Esophagus squamous epithelium (tissue), 5 donors: ENCODE data around the gene NPRL2. TPM values are rescaled to one million over a fixed set of nuclear protein-coding genes. Genes with fewer than 3 reads are reported as not detected.

ENCODE experiments used
- DNase-seq: peaks from one replicate; lab custom pipeline; 2025; lab: John Stamatoyannopoulos, UW
- H3K27ac ChIP-seq, 4 donors: fragments of 200-600 bp; sonication (generic); one replicate each; pipeline ENCODE4 v1.5.1; 2016 to 2019; ENCODE audit warnings: mild to moderate bottlenecking in 1 of 4
- H3K27me3 ChIP-seq, 4 donors: fragments of 200-600 bp; sonication (generic); 1 replicate in 3 of 4; 2 replicates in 1 of 4; pipeline versions ENCODE4 v1.5.1 to v1.6.0; 2017 to 2021; ENCODE audit warnings: antibody characterized with exemption in 1 of 4
- H3K36me3 ChIP-seq, 3 donors: fragments of 200-600 bp; sonication (generic); one replicate each; pipeline ENCODE4 v1.5.1; 2016 to 2019
- H3K4me1 ChIP-seq, 3 donors: fragments of 200-600 bp; sonication (generic); one replicate each; pipeline ENCODE4 v1.5.1; 2017 to 2019
- H3K4me3 ChIP-seq, 4 donors: fragments of 200-600 bp; sonication (generic); 1 replicate in 3 of 4; 2 replicates in 1 of 4; pipeline ENCODE4 v1.5.1; 2016 to 2019; ENCODE audit warnings: mild to moderate bottlenecking in 2 of 4, moderate library complexity in 1 of 4
- H3K9me3 ChIP-seq, 3 donors: fragments of 200-600 bp; sonication (generic); one replicate each; pipeline ENCODE4 v1.5.1; 2016 to 2019
- POLR2A ChIP-seq, 4 donors: fragments of 450-650 bp; IDR thresholded peaks; one replicate each; pipeline ENCODE4 v1.6.1; 2017; ENCODE audit warnings: antibody characterized with exemption in 4 of 4, mild to moderate bottlenecking in 4 of 4, moderate library complexity in 3 of 4
- WGBS, 2 donors: methylation state at CpG; one replicate each; pipeline ENCODE4 v1.1.5; 2018; 5-methylcytosine and 5-hydroxymethylcytosine counted together
- intact Hi-C: fragments of 100-400 bp; cut with DNase I; formaldehyde crosslinking; loops from one replicate; pipeline ENCODE4 v1.15.0; 2022
- total RNA-seq, 4 donors: library from RNA; depleted of rRNA; stranded (reverse); fragments of >200 nt; gene quantifications; one replicate each; pipeline ENCODE4 v1.1.0, GENCODE V29; 2016
- TF ChIP-seq, protein P1 (sequence below), 6 experiments: fragments of 450-650 bp in 4 of 6; fragments of 200-600 bp in 2 of 6; sonication (generic) in 2 of 6; IDR thresholded peaks; one replicate each; pipeline ENCODE4 v1.5.1; 2016 to 2019; ENCODE audit warnings: antibody characterized with exemption in 6 of 6, mild to moderate bottlenecking in 4 of 6, moderate library complexity in 4 of 6
- donor health status: DM: yes; HTN: yes; CAD: no.

Gene NPRL2
- total RNA-seq, 4 donors from 2014 or later: 10.4 to 21.2 (median 16.1) TPM

DNA sequence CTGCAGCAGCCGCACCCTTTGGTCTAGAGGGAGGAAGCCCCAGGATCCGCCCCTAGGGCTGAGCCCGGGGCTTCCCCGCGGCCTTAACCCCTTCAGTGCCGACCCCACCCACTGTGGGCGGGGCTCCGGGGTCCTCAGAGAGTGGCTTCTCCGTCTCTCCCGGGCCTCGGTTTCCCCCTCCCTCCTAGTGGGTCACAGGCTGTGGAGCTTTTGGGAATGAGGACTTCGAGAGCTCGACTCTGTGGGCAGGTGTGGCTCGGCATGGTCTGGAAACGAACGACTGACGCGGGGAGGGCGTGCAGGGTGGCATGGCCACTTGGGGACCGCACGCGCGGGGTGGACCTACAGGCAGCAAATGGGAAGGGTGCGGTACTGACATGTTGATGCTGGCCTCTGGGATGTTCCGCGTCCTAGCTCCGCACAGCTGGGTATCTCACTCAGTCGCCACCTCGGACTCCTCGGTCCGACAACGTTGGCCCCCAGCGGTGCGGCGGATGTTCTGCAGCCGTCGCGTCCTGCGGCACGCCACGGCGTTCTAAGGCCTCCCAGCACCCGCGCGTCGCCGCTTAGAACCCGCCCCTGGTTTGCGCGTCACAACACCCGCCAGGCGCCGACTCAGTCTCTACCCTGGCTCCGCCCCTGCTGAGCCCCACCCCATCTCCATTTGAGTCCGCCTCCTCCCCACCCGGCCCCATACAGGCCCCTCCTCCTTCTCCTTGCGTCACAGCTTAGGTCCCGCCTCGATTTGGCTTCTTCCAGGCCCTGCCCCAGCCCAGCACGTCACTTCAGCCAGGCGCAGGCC lies 51.5 kb downstream of the NPRL2 start, which contains the start of the genes HYAL3 and NAA80:
HYAL3 (minus strand) TSS at position 570 of the 802 bp plus-strand sequence. CDS start 3,803 bp downstream, outside the sequence.
NAA80 (minus strand) TSS at position 570 of the 802 bp plus-strand sequence. CDS start 1,942 bp downstream, outside the sequence.
- H3K4me1 ChIP-seq: peaks cover 34 to 59% (median 38%) of the 10 kb centered on the region in 3 donors
- peaks cover 0 to 13% (median 0%) of the 10 kb centered on the region in 3 donors for H3K36me3 ChIP-seq
- H3K4me3 ChIP-seq: peak within 1 kb of the TSS; percentile 49 to 72 (median 60)
- peak within 1 kb of the TSS; percentile 89 to 94 (median 91) for H3K27ac ChIP-seq
- no peaks in the 10 kb centered on the region for H3K27me3 ChIP-seq
- intact Hi-C loops: no loop called here
- peak in 3 of 4 donors; percentile 50 to 98 (median 92) for TF ChIP-seq POLR2A (IDR thresholded peaks at IDR 0.05)
- TF ChIP-seq, protein P1, sequence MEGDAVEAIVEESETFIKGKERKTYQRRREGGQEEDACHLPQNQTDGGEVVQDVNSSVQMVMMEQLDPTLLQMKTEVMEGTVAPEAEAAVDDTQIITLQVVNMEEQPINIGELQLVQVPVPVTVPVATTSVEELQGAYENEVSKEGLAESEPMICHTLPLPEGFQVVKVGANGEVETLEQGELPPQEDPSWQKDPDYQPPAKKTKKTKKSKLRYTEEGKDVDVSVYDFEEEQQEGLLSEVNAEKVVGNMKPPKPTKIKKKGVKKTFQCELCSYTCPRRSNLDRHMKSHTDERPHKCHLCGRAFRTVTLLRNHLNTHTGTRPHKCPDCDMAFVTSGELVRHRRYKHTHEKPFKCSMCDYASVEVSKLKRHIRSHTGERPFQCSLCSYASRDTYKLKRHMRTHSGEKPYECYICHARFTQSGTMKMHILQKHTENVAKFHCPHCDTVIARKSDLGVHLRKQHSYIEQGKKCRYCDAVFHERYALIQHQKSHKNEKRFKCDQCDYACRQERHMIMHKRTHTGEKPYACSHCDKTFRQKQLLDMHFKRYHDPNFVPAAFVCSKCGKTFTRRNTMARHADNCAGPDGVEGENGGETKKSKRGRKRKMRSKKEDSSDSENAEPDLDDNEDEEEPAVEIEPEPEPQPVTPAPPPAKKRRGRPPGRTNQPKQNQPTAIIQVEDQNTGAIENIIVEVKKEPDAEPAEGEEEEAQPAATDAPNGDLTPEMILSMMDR (IDR thresholded peaks at IDR 0.05): peak in 5 of 6 experiments; percentile 29 to 64 (median 44)
- WGBS, 2 donors: 0% methylated on average over 13 to 26 of the region's 61 CpGs
- no peaks in the 10 kb centered on the region for H3K9me3 ChIP-seq
- peak; percentile 97 for DNase-seq

DNA sequence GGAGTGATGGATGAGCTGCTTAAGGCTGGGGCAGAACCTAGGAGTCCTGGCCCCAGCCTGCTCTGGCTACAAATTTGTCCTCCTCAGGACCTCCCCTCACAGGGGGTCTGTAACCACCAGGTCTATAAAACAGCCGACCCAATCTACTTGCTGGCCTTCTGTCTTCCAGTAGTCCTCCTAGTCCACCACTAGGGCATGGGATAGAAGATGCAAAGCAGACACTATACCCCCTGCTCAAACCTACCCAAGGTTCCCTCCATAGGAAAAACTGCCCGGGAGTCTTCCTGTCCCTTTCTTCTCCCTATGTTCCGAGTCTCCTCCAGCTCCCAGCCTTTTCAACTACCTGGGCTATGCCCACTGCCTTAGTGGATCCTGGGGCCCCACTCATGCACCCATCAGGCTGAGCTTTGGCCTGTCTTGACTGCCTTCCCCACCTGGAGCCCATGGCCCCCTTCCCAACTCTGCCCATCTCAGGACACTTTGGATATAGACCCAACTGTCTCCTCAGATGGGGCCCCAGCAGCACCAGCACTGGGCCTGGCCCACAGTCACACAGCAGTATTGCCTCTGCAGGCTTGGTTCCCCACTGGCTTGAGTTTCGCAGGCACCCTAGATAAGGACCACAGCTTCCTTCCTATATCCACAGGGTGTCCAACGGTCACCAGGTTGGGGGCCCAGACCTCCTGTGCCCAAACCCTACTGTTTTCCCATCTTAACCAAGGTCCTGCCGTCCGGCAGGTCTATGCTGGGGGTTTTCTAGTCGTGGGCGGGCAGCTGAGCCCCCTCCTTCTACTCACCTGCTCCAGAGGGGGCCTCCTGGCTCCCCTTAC lies 52.5 kb downstream of the NPRL2 start:
- H3K27ac ChIP-seq: peak overlapping the region; percentile 89 to 94 (median 91)
- TF ChIP-seq POLR2A (IDR thresholded peaks at IDR 0.05): no peak
- TF ChIP-seq, protein P1 (IDR thresholded peaks at IDR 0.05): peak in 3 of 6 experiments; percentile 4 to 27 (median 20)
- no peaks in the 10 kb centered on the region for H3K27me3 ChIP-seq
- intact Hi-C loops: no loop called here
- H3K4me1 ChIP-seq: peaks cover 28 to 54% (median 29%) of the 10 kb centered on the region in 3 donors
- DNase-seq: no peak
- WGBS, 2 donors: 45 to 60% methylated on average over 5 to 9 of the region's 9 CpGs
- H3K9me3 ChIP-seq: no peaks in the 10 kb centered on the region
- peak overlapping the region; percentile 49 to 72 (median 60) for H3K4me3 ChIP-seq
- H3K36me3 ChIP-seq: peaks cover 0 to 13% (median 0%) of the 10 kb centered on the region in 3 donors

DNA sequence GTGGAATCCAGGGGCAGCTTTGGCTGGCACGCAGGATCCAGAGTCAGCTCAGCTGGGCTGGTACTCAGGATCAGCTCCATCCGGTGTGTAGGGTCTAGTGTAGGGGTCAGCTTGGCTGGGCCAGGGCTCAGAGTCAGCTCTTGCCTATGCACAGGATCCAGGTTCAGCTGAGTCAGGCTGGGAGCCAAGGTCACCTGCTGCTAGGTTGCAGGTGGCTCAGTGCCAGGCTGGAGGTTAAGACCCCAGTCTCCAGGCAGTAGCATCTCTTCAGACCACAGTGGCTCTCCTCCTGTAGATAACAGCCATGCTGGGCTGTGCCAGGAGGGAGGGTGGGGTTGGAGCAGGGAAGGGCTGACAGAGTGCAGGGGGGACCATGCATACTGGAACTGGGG lies 53.2 kb downstream of the NPRL2 start:
- Histone ChIP-seq H3K36me3 (peaks cover 0 to 13% (median 0%) of the 10 kb centered on the region in 3 donors), H3K4me1 (peaks cover 31 to 54% (median 31%) of the 10 kb centered on the region in 3 donors), H3K4me3 (no peak overlapping the region), H3K27me3 (no peaks in the 10 kb centered on the region), H3K9me3 (no peaks in the 10 kb centered on the region), H3K27ac (peak overlapping the region in 2 of 4 donors; percentile 89 to 94)
- no peak for TF ChIP-seq POLR2A (IDR thresholded peaks at IDR 0.05)
- TF ChIP-seq, protein P1 (IDR thresholded peaks at IDR 0.05): no peak
- DNase-seq: no peak
- intact Hi-C loops: no loop called here
- no CpG with 5 or more reads among the region's 2 CpGs for WGBS, 2 donors

Other genes starting within 250 kb of the NPRL2 start
- gene SEMA3F, start 195.5 kb downstream of the NPRL2 start, total RNA-seq: 100 to 1,000 TPM in 3 of 4 donors, 10 to 100 TPM in 1; 56.8 to 146 (median 109) TPM
- gene GNAT1, start 159.2 kb downstream of the NPRL2 start, total RNA-seq: not detected
- gene SLC38A3, start 145.5 kb downstream of the NPRL2 start, total RNA-seq: not detected
- 100 to 1,000 TPM in 2 of 4 donors, 10 to 100 TPM in 2; 39.8 to 122 (median 76.5) TPM for gene GNAI2, start 114.6 kb downstream of the NPRL2 start, total RNA-seq
- gene SEMA3B, start 81.6 kb downstream of the NPRL2 start, total RNA-seq: 1 to 10 TPM in 3 of 4 donors, under 1 TPM in 1; 0.70 to 8.2 (median 2.4) TPM
- gene LSMEM2, start 71.7 kb downstream of the NPRL2 start, total RNA-seq: not detected
- gene IFRD2, start 58.3 kb downstream of the NPRL2 start, total RNA-seq: 100 to 1,000 TPM in 1 of 4 donors, 10 to 100 TPM in 3; 49.0 to 100 (median 72.9) TPM
- 1 to 10 TPM; 5.3 to 7.9 (median 5.8) TPM for gene HYAL3, start 51.4 kb downstream of the NPRL2 start, total RNA-seq
- 10 to 100 TPM in 1 of 4 donors, 1 to 10 TPM in 3; 6.0 to 16.2 (median 7.7) TPM for gene NAA80, start 51.4 kb downstream of the NPRL2 start, total RNA-seq
- 1 to 10 TPM; 1.8 to 8.9 (median 4.8) TPM for gene HYAL1, start 47.2 kb downstream of the NPRL2 start, total RNA-seq
- 10 to 100 TPM; 36.7 to 68.9 (median 51.5) TPM for gene HYAL2, start 28.0 kb downstream of the NPRL2 start, total RNA-seq
- gene TUSC2, start 22.6 kb downstream of the NPRL2 start, total RNA-seq: 10 to 100 TPM; 16.0 to 42.9 (median 27.4) TPM
- 10 to 100 TPM; 11.9 to 31.7 (median 24.9) TPM for gene RASSF1, start 9.9 kb downstream of the NPRL2 start, total RNA-seq
- gene ZMYND10, start 5.0 kb downstream of the NPRL2 start, total RNA-seq: 1 to 10 TPM in 1 of 4 donors, not detected in 3; 1.1 TPM
- 10 to 100 TPM; 18.1 to 21.9 (median 20.5) TPM for gene CYB561D2, start 87 bp upstream of the NPRL2 start, total RNA-seq
- gene TMEM115, start 8.7 kb upstream of the NPRL2 start, total RNA-seq: 10 to 100 TPM; 24.2 to 41.6 (median 30.6) TPM
- under 1 TPM in 3 of 4 donors, not detected in 1; 0.18 to 0.57 (median 0.35) TPM for gene CACNA2D2, start 152.9 kb upstream of the NPRL2 start, total RNA-seq
- gene C3orf18, start 217.0 kb upstream of the NPRL2 start, total RNA-seq: 1 to 10 TPM in 2 of 4 donors, under 1 TPM in 2; 0.15 to 3.2 (median 1.2) TPM
- 10 to 100 TPM in 1 of 4 donors, 1 to 10 TPM in 3; 4.4 to 11.8 (median 4.9) TPM for gene HEMK1, start 218.7 kb upstream of the NPRL2 start, total RNA-seq